Hepatic stellate cell (primary cell): ENCODE measurements around the gene RBM20.

Experiments used
- DNase-seq: peaks from one replicate; pipeline ENCODE4 v3.0.0; 2011; ENCODE audit warnings: low spot score

RBM20 gene

GRCh38 chr10:110871298-110872084 lies 227.4 kb downstream of the RBM20 start, which contains the start of gene PDCD4:
Gene PDCD4 (plus strand): TSS chr10:110871928. CDS start chr10:110876028, 4,100 bp downstream.
- peak; percentile 92 for DNase-seq

GRCh38 chr10:110872145-110872983 lies 228.2 kb downstream of the RBM20 start:
- peak; percentile 28 for DNase-seq

- no peak for DNase-seq
Observed at GRCh38 chr10:110872984-110873923, 229.1 kb downstream of the RBM20 start.

GRCh38 chr10:110873951-110874350 lies 229.8 kb downstream of the RBM20 start:
- DNase-seq, result no peak

GRCh38 chr10:110876000-110876399 lies 231.9 kb downstream of the RBM20 start:
- DNase-seq, result no peak

- no peak for DNase-seq
Observed at GRCh38 chr10:110876788-110877187, 232.7 kb downstream of the RBM20 start.

GRCh38 chr10:110880012-110880411 lies 235.9 kb downstream of the RBM20 start:
- DNase-seq, result no peak

GRCh38 chr10:110881247-110881646 lies 237.1 kb downstream of the RBM20 start:
- no peak for DNase-seq

GRCh38 chr10:110881905-110882304 lies 237.8 kb downstream of the RBM20 start:
- DNase-seq, result no peak

- no peak for DNase-seq
Observed at GRCh38 chr10:110883924-110884323, 239.8 kb downstream of the RBM20 start.

GRCh38 chr10:110885932-110886674 lies 242.0 kb downstream of the RBM20 start:
- DNase-seq, result no peak

- DNase-seq, result no peak
Observed at GRCh38 chr10:110887560-110887959, 243.4 kb downstream of the RBM20 start.
